ENCODE data around the gene DNM3.

DNA sequence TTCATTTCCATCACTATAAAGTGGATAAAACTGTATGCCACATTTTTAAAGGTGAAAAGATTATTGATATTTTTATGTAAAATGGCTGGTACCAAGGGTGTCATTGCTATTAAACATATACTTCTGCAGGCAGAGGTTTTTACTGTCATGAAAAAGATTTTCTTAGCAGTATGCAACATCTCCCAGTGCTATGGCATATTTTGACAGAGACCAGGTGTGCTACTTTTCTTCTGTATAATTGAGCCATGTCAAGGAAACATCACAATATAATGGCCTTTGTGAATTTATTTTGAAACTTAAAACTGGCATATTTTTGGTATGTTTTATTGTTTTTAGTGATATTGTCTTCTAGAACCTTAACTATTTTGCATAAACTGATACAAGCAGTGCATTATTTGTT lies 362.6 kb downstream of the DNM3 start:
- TF ChIP-seq, protein P1, sequence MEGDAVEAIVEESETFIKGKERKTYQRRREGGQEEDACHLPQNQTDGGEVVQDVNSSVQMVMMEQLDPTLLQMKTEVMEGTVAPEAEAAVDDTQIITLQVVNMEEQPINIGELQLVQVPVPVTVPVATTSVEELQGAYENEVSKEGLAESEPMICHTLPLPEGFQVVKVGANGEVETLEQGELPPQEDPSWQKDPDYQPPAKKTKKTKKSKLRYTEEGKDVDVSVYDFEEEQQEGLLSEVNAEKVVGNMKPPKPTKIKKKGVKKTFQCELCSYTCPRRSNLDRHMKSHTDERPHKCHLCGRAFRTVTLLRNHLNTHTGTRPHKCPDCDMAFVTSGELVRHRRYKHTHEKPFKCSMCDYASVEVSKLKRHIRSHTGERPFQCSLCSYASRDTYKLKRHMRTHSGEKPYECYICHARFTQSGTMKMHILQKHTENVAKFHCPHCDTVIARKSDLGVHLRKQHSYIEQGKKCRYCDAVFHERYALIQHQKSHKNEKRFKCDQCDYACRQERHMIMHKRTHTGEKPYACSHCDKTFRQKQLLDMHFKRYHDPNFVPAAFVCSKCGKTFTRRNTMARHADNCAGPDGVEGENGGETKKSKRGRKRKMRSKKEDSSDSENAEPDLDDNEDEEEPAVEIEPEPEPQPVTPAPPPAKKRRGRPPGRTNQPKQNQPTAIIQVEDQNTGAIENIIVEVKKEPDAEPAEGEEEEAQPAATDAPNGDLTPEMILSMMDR (IDR thresholded peaks at IDR 0.05) = no peak
- TF ChIP-seq POLR2AphosphoS5 (IDR thresholded peaks at IDR 0.05) (no peak), EP300 (IDR thresholded peaks at IDR 0.05; ENCODE audit: low read depth) (no peak)
